T-helper 2 cell treated with Interferon-gamma antibody and Interleukin-4, amounts not matched to agents 100 ng/mL and 5 ng/mL, for 36 hours (primary cell): Measurements from ENCODE around the gene SCGB1C1. TPM values are rescaled to one million over a fixed set of nuclear protein-coding genes. Genes with fewer than 3 reads are reported as not detected.
"Not testable (repeated sequence)": the region's sequence is repeated elsewhere in the genome, so short reads cannot be mapped to it uniquely, and the experiment has no call there.

ENCODE experiments used
- intact Hi-C: fragments of 100-400 bp; cut with micrococcal nuclease; formaldehyde crosslinking; loops from one replicate; pipeline ENCODE4 v1.15.1; 2023
- total RNA-seq: library from RNA; stranded (reverse); gene quantifications from 2 replicates; pipeline ENCODE4 v1.2.3, GENCODE V29; 2022

The SCGB1C1 gene
- total RNA-seq, result not detected in 2 replicates

GRCh38 chr11:192674-193128 is at the start of gene SCGB1C1:
TSS of gene SCGB1C1 (plus strand) at chr11:193078. CDS start at chr11:193100, 22 bp downstream.
- intact Hi-C loops, result not testable (repeated sequence)

- intact Hi-C loops, result not testable (repeated sequence)
Observed at GRCh38 chr11:180242-180641, 12.6 kb upstream of the SCGB1C1 start.

GRCh38 chr11:189200-189783 is 3.6 kb upstream of the SCGB1C1 start:
- intact Hi-C loops, result not testable (repeated sequence)

GRCh38 chr11:189843-190311 is 3.0 kb upstream of the SCGB1C1 start:
- intact Hi-C loops, result not testable (repeated sequence)

GRCh38 chr11:190546-190945 is 2.3 kb upstream of the SCGB1C1 start:
- intact Hi-C loops, result not testable (repeated sequence)

GRCh38 chr11:191490-192478 is 1.1 kb upstream of the SCGB1C1 start:
- intact Hi-C loops, result not testable (repeated sequence)

GRCh38 chr11:193481-193880 is 603 bp downstream of the SCGB1C1 start:
- intact Hi-C loops, result not testable (repeated sequence)

GRCh38 chr11:196786-197731 is 4.2 kb downstream of the SCGB1C1 start:
- intact Hi-C loops, result no loop called here

GRCh38 chr11:197741-198235 is 4.9 kb downstream of the SCGB1C1 start:
- intact Hi-C loops, result no loop called here

- intact Hi-C loops, result no loop called here
Observed at GRCh38 chr11:198236-198806, 5.4 kb downstream of the SCGB1C1 start.

GRCh38 chr11:199004-199581 is 6.2 kb downstream of the SCGB1C1 start:
- intact Hi-C loops, result no loop called here

GRCh38 chr11:199782-200181 is 6.9 kb downstream of the SCGB1C1 start:
- intact Hi-C loops, result no loop called here

- intact Hi-C loops, result no loop called here
Observed at GRCh38 chr11:200224-201003, 7.5 kb downstream of the SCGB1C1 start.

- intact Hi-C loops, result no loop called here
Observed at GRCh38 chr11:201966-202365, 9.1 kb downstream of the SCGB1C1 start.

GRCh38 chr11:202490-202889 is 9.6 kb downstream of the SCGB1C1 start:
- intact Hi-C loops, result no loop called here

- intact Hi-C loops, result no loop called here
Observed at GRCh38 chr11:203056-203944, 10.4 kb downstream of the SCGB1C1 start.

- intact Hi-C loops, result no loop called here
Observed at GRCh38 chr11:203945-204586, 11.2 kb downstream of the SCGB1C1 start.
